ENCODE data around the gene ATP8B4.

Gene ATP8B4

GRCh38 chr15:50059883-50060282 is 59.1 kb downstream of the ATP8B4 start:
- DNase-seq (ENCODE audit: low spot score) = peak; percentile 13

- DNase-seq (ENCODE audit: low spot score) = no peak
Observed at GRCh38 chr15:50059203-50059772, 59.7 kb downstream of the ATP8B4 start.

- no peak for DNase-seq (ENCODE audit: low spot score)
Observed at GRCh38 chr15:50057905-50058639, 61.0 kb downstream of the ATP8B4 start.

- no peak for DNase-seq (ENCODE audit: low spot score)
Observed at GRCh38 chr15:50057196-50057595, 61.8 kb downstream of the ATP8B4 start.

- DNase-seq (ENCODE audit: low spot score) = no peak
Observed at GRCh38 chr15:50055750-50056157, 63.3 kb downstream of the ATP8B4 start.

- no peak for DNase-seq (ENCODE audit: low spot score)
Observed at GRCh38 chr15:50055332-50055731, 63.7 kb downstream of the ATP8B4 start.

GRCh38 chr15:50053055-50053856 is 65.8 kb downstream of the ATP8B4 start:
- DNase-seq (ENCODE audit: low spot score) = no peak

- peak; percentile 41 for DNase-seq (ENCODE audit: low spot score)
Observed at GRCh38 chr15:50051811-50052419, 67.1 kb downstream of the ATP8B4 start.

GRCh38 chr15:50050986-50051743 is 67.9 kb downstream of the ATP8B4 start:
- DNase-seq (ENCODE audit: low spot score) = no peak

GRCh38 chr15:50049871-50050270 is 69.2 kb downstream of the ATP8B4 start:
- no peak for DNase-seq (ENCODE audit: low spot score)

- DNase-seq (ENCODE audit: low spot score) = peak; percentile 37
Observed at GRCh38 chr15:50046867-50047266, 72.2 kb downstream of the ATP8B4 start.

- peak; percentile 50 for DNase-seq (ENCODE audit: low spot score)
Observed at GRCh38 chr15:50046159-50046558, 72.9 kb downstream of the ATP8B4 start.

GRCh38 chr15:50044904-50045303 is 74.1 kb downstream of the ATP8B4 start:
- DNase-seq (ENCODE audit: low spot score) = no peak

- DNase-seq (ENCODE audit: low spot score) = no peak
Observed at GRCh38 chr15:50044406-50044805, 74.6 kb downstream of the ATP8B4 start.

- no peak for DNase-seq (ENCODE audit: low spot score)
Observed at GRCh38 chr15:50042775-50043174, 76.3 kb downstream of the ATP8B4 start.

- DNase-seq (ENCODE audit: low spot score) = no peak
Observed at GRCh38 chr15:50030456-50030855, 88.6 kb downstream of the ATP8B4 start.

GRCh38 chr15:50028326-50028725 is 90.7 kb downstream of the ATP8B4 start:
- DNase-seq (ENCODE audit: low spot score) = no peak

- no peak for DNase-seq (ENCODE audit: low spot score)
Observed at GRCh38 chr15:50024281-50024680, 94.8 kb downstream of the ATP8B4 start.

GRCh38 chr15:50018491-50018890 is 100.5 kb downstream of the ATP8B4 start:
- DNase-seq (ENCODE audit: low spot score) = no peak

GRCh38 chr15:50017522-50017921 is 101.5 kb downstream of the ATP8B4 start:
- no peak for DNase-seq (ENCODE audit: low spot score)

- DNase-seq (ENCODE audit: low spot score) = no peak
Observed at GRCh38 chr15:50016951-50017350, 102.1 kb downstream of the ATP8B4 start.

- DNase-seq (ENCODE audit: low spot score) = no peak
Observed at GRCh38 chr15:50012790-50013189, 106.2 kb downstream of the ATP8B4 start.
